GM12801 (cell line): ENCODE measurements around the gene CAPNS1.

Source experiments
- TF ChIP-seq, protein P1 (sequence below): IDR thresholded peaks from one replicate; pipeline ENCODE4 v1.5.1; 2011; ENCODE audit warnings: control low read depth; ENCODE audit not compliant: insufficient read length; ENCODE audit errors: extremely low read depth

The CAPNS1 gene

DNA sequence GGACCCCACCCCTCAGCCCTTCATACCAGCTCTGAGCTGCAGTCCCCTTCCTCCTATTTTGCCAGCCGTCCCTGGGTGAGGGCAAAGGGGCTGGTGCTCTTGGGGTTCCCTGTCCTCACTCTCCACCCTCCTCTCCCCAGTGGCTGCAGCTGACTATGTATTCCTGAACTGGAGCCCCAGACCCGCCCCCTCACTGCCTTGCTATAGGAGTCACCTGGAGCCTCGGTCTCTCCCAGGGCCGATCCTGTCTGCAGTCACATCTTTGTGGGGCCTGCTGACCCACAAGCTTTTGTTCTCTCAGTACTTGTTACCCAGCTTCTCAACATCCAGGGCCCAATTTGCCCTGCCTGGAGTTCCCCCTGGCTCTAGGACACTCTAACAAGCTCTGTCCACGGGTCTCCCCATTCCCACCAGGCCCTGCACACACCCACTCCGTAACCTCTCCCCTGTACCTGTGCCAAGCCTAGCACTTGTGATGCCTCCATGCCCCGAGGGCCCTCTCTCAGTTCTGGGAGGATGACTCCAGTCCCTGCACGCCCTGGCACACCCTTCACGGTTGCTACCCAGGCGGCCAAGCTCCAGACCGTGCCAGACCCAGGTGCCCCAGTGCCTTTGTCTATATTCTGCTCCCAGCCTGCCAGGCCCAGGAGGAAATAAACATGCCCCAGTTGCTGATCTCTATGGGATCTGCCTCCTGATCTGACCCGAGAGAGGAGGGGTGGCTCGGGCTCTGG, 10.0 kb downstream of the CAPNS1 start:
- TF ChIP-seq, protein P1, sequence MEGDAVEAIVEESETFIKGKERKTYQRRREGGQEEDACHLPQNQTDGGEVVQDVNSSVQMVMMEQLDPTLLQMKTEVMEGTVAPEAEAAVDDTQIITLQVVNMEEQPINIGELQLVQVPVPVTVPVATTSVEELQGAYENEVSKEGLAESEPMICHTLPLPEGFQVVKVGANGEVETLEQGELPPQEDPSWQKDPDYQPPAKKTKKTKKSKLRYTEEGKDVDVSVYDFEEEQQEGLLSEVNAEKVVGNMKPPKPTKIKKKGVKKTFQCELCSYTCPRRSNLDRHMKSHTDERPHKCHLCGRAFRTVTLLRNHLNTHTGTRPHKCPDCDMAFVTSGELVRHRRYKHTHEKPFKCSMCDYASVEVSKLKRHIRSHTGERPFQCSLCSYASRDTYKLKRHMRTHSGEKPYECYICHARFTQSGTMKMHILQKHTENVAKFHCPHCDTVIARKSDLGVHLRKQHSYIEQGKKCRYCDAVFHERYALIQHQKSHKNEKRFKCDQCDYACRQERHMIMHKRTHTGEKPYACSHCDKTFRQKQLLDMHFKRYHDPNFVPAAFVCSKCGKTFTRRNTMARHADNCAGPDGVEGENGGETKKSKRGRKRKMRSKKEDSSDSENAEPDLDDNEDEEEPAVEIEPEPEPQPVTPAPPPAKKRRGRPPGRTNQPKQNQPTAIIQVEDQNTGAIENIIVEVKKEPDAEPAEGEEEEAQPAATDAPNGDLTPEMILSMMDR, result no peak

GRCh38 chr19:36150586-36150985, 10.7 kb downstream of the CAPNS1 start:
- TF ChIP-seq, protein P1, result no peak

GRCh38 chr19:36151144-36152018, 11.5 kb downstream of the CAPNS1 start:
- TF ChIP-seq, protein P1, result no peak

DNA sequence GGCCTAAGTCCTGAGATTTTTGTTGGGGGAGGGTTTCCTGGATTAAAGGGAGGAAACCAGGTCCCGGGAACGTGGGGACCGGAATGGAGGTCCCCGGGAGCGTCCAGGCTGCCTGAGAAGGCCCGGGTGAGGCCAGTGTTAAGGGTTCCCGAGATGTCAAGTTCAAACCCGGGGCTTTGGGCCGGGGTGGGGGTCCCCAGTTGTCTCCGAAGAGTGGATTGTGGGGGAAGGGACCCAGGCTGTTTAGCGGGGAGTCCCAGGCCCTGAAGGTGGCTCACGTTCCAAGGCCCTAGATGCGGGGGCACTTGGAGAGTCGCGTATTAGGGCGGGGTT, 12.1 kb downstream of the CAPNS1 start:
- TF ChIP-seq, protein P1, result no peak

DNA sequence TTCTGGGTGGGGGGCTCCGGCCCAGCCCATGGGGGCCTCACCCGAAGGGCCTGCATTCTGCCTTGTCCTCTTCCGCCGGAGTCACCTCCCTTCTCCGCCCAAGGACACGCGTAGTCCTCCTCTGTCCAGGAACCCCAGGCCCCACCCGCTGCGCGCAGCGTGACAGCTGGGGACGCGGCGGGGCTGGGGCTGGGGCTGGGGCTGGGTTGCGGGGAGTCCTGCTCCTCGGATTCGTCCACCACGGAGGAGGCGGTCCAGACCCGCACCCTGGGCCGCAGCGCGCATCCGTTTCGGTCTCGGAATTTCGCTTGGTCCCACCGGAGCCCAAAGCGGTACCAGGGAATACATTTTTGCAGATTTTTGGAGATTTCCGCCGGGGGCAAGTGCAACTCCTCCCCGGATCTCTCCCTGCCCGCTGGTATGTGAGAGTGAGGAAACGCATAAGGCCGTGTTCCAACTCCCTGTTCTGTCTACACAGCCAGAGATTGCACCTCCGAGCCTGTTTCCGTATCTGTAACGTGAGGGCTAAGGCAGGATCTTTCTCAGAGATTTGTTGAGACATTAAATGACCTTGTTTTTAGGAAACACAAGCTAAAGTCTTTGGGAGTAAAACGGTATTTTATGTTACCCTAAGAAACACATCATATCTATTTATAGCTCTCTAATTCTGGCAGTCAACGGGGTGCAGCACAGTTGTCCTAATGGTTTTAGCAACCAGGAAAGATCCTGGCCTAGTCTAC, 12.7 kb downstream of the CAPNS1 start, which contains the start of gene COX7A1:
Gene COX7A1 (minus strand): TSS at position 96 of the 740 bp plus-strand sequence. CDS start 40 bp downstream, at position 56.
- TF ChIP-seq, protein P1, result no peak

DNA sequence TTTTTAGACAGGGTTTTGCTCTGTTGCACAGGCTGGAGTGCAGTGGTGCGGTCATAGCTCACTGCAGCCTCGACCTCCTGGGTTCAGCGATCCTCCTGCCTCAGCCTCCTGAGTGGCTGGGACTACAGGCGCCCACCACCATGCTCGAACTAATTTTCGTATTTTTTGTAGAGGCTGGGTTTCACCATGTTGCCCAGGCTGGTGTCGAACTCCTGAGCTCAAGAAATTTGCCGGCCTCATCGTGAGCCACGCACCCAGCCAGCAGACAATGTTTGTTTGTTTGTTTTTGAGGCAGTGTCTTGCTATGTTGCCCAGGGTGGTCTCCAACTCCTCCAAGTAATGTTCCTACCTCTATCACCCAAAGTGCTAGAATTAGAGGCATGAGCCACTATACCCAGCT, 13.3 kb downstream of the CAPNS1 start:
- TF ChIP-seq, protein P1, result no peak
